K562 (cell line): ENCODE measurements around the gene CTNNA3.

Source experiments
- CREB1 ChIP-seq, 2 experiments: sonication (generic) in 1 of 2; formaldehyde crosslinking in 1 of 2; IDR thresholded peaks; 2 replicates each; pipeline versions ENCODE4 v1.6.1 to v1.8.0; 2012 to 2022; ENCODE audit warnings: inconsistent platforms in 1 of 2, mild to moderate bottlenecking in 1 of 2, missing genetic modification reagents in 1 of 2, moderate library complexity in 1 of 2
- FUS ChIP-seq: fragments of 200-400 bp; formaldehyde crosslinking; optimal IDR thresholded peaks from 2 replicates; pipeline ENCODE3; 2017; ENCODE audit warnings: low read depth, low read length
- JUND ChIP-seq, 2 experiments: IDR thresholded peaks; 2 replicates in 1 of 2; 3 replicates in 1 of 2; pipeline ENCODE4 v1.6.1; 2011; ENCODE audit warnings: borderline replicate concordance in 2 of 2, low read depth in 2 of 2, low read length in 2 of 2, improper control_type of control experiment in 1 of 2, missing biosample characterization in 1 of 2, missing genetic modification characterization in 1 of 2, missing genetic modification reagents in 1 of 2
- KLF1 ChIP-seq: fragments of 450-650 bp; IDR thresholded peaks from 2 replicates; pipeline ENCODE4 v1.6.1; 2016; ENCODE audit warnings: missing genetic modification characterization, missing compliant biosample characterization
- MEIS2 ChIP-seq: fragments of 450-650 bp; IDR thresholded peaks from 2 replicates; pipeline ENCODE4 v1.6.1; 2014; ENCODE audit warnings: mild to moderate bottlenecking; ENCODE audit not compliant: partially characterized antibody
- POLR2A ChIP-seq: fragments of 450-650 bp; conservative IDR thresholded peaks from 2 replicates; pipeline ENCODE4 v1.6.1; 2016
- POU5F1 ChIP-seq: fragments of 150-350 bp; IDR thresholded peaks from 2 replicates; pipeline ENCODE4 v1.6.1; 2014; ENCODE audit warnings: borderline replicate concordance, low read length, low read depth, mild to moderate bottlenecking; ENCODE audit not compliant: partially characterized antibody
- RAD21 ChIP-seq, 2 experiments: fragments of 250-450 bp in 1 of 2; fragments of 450-650 bp in 1 of 2; sonication (Bioruptor Pico) in 1 of 2; formaldehyde crosslinking in 1 of 2; IDR thresholded peaks in 1 of 2; conservative IDR thresholded peaks in 1 of 2; 2 replicates each; pipeline versions ENCODE4 v1.4.0 to v1.8.0; 2020 to 2022; ENCODE audit warnings: mild to moderate bottlenecking in 2 of 2, moderate library complexity in 1 of 2
- TAF1 ChIP-seq: IDR thresholded peaks from 2 replicates; pipeline ENCODE4 v1.6.1; 2011; ENCODE audit warnings: mild to moderate bottlenecking, low read length, moderate library complexity; ENCODE audit not compliant: insufficient read depth, control insufficient read depth, severe bottlenecking; ENCODE audit errors: extremely low read depth
- ZNF57 ChIP-seq: fragments of 450-650 bp; formaldehyde crosslinking; IDR thresholded peaks from 2 replicates; pipeline ENCODE4 v1.4.0; 2020; ENCODE audit warnings: mild to moderate bottlenecking, moderate library complexity
- TF ChIP-seq, protein P1 (sequence below): sonication (generic); formaldehyde crosslinking; IDR thresholded peaks from 2 replicates; pipeline ENCODE4 v1.8.1; 2023; ENCODE audit warnings: mild to moderate bottlenecking, missing genetic modification reagents
- TF ChIP-seq, protein P2 (sequence below): sonication (generic); formaldehyde crosslinking; IDR thresholded peaks from 2 replicates; pipeline ENCODE4 v1.9.0; 2022; ENCODE audit warnings: mild to moderate bottlenecking, missing genetic modification reagents
- TF ChIP-seq, protein P3 (sequence below), 3 experiments: IDR thresholded peaks in 2 of 3; conservative IDR thresholded peaks in 1 of 3; 2 replicates each; pipeline ENCODE4 v1.5.1; 2011 to 2012; ENCODE audit warnings: low read length in 3 of 3, mild to moderate bottlenecking in 3 of 3, control low read depth in 2 of 3, improper control_type of control experiment in 1 of 3, inconsistent platforms in 1 of 3, low read depth in 1 of 3, mixed read lengths in 1 of 3, moderate library complexity in 1 of 3; ENCODE audit not compliant: insufficient read depth in 2 of 3
- TF ChIP-seq, protein P4 (sequence below), 2 experiments: fragments of 450-650 bp; formaldehyde crosslinking in 1 of 2; IDR thresholded peaks; 2 replicates each; pipeline versions ENCODE4 v1.4.0 to v1.6.1; 2014 to 2020; ENCODE audit warnings: mild to moderate bottlenecking in 2 of 2, borderline replicate concordance in 1 of 2, low read depth in 1 of 2

DNA sequence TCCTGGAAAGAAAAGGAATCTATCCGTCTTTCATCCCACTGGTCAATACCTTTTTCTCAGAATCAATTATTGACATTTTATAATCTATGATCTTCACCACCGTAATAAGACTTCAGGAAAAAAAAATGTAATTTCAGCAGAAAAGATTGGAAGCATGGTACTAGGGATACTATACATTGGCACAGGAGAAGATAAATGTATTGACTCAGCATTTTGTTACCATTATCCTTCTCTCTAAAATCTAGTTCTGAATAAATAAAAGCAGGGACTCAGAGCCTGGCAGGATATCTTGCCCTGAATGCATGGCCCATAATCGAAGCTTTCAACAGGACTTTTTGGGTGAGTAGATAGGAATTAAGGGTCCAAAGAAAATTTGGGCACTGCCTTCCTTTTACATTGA lies 649.5 kb downstream of the CTNNA3 start:
- TF ChIP-seq JUND (IDR thresholded peaks at IDR 0.05; ENCODE audit: borderline replicate concordance, low read depth, low read length) = no peak
- no peak for TF ChIP-seq JUND (tag; IDR thresholded peaks at IDR 0.05; ENCODE audit: borderline replicate concordance, low read depth, low read length)
- TF ChIP-seq TAF1 = no peak
- TF ChIP-seq, protein P1, sequence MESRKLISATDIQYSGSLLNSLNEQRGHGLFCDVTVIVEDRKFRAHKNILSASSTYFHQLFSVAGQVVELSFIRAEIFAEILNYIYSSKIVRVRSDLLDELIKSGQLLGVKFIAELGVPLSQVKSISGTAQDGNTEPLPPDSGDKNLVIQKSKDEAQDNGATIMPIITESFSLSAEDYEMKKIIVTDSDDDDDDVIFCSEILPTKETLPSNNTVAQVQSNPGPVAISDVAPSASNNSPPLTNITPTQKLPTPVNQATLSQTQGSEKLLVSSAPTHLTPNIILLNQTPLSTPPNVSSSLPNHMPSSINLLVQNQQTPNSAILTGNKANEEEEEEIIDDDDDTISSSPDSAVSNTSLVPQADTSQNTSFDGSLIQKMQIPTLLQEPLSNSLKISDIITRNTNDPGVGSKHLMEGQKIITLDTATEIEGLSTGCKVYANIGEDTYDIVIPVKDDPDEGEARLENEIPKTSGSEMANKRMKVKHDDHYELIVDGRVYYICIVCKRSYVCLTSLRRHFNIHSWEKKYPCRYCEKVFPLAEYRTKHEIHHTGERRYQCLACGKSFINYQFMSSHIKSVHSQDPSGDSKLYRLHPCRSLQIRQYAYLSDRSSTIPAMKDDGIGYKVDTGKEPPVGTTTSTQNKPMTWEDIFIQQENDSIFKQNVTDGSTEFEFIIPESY (CRISPR knock-in tag) = no peak
- TF ChIP-seq, protein P2, sequence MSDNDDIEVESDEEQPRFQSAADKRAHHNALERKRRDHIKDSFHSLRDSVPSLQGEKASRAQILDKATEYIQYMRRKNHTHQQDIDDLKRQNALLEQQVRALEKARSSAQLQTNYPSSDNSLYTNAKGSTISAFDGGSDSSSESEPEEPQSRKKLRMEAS (CRISPR knock-in tag) = no peak
- TF ChIP-seq, protein P3, sequence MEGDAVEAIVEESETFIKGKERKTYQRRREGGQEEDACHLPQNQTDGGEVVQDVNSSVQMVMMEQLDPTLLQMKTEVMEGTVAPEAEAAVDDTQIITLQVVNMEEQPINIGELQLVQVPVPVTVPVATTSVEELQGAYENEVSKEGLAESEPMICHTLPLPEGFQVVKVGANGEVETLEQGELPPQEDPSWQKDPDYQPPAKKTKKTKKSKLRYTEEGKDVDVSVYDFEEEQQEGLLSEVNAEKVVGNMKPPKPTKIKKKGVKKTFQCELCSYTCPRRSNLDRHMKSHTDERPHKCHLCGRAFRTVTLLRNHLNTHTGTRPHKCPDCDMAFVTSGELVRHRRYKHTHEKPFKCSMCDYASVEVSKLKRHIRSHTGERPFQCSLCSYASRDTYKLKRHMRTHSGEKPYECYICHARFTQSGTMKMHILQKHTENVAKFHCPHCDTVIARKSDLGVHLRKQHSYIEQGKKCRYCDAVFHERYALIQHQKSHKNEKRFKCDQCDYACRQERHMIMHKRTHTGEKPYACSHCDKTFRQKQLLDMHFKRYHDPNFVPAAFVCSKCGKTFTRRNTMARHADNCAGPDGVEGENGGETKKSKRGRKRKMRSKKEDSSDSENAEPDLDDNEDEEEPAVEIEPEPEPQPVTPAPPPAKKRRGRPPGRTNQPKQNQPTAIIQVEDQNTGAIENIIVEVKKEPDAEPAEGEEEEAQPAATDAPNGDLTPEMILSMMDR (IDR thresholded peaks at IDR 0.05 in 2 of 3, conservative IDR thresholded peaks at IDR 0.05 in 1 of 3; ENCODE audit: insufficient read depth in 2 of 3, low read depth in 1 of 3, low read length in 3 of 3) = no peak
- no peak for TF ChIP-seq POU5F1
- TF ChIP-seq RAD21 (CRISPR knock-in tag; conservative IDR thresholded peaks at IDR 0.05 in 1 of 2, IDR thresholded peaks at IDR 0.05 in 1 of 2) = no peak
- TF ChIP-seq MEIS2 = no peak
- TF ChIP-seq, protein P4, sequence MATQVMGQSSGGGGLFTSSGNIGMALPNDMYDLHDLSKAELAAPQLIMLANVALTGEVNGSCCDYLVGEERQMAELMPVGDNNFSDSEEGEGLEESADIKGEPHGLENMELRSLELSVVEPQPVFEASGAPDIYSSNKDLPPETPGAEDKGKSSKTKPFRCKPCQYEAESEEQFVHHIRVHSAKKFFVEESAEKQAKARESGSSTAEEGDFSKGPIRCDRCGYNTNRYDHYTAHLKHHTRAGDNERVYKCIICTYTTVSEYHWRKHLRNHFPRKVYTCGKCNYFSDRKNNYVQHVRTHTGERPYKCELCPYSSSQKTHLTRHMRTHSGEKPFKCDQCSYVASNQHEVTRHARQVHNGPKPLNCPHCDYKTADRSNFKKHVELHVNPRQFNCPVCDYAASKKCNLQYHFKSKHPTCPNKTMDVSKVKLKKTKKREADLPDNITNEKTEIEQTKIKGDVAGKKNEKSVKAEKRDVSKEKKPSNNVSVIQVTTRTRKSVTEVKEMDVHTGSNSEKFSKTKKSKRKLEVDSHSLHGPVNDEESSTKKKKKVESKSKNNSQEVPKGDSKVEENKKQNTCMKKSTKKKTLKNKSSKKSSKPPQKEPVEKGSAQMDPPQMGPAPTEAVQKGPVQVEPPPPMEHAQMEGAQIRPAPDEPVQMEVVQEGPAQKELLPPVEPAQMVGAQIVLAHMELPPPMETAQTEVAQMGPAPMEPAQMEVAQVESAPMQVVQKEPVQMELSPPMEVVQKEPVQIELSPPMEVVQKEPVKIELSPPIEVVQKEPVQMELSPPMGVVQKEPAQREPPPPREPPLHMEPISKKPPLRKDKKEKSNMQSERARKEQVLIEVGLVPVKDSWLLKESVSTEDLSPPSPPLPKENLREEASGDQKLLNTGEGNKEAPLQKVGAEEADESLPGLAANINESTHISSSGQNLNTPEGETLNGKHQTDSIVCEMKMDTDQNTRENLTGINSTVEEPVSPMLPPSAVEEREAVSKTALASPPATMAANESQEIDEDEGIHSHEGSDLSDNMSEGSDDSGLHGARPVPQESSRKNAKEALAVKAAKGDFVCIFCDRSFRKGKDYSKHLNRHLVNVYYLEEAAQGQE (IDR thresholded peaks at IDR 0.05; ENCODE audit: borderline replicate concordance) = no peak
- TF ChIP-seq, protein P4 (CRISPR knock-in tag; IDR thresholded peaks at IDR 0.05; ENCODE audit: low read depth) = no peak
- no peak for TF ChIP-seq KLF1 (tag)
- no peak for TF ChIP-seq FUS
- TF ChIP-seq ZNF57 (CRISPR knock-in tag) = no peak
- TF ChIP-seq POLR2A = no peak
- no peak for TF ChIP-seq CREB1 (IDR thresholded peaks at IDR 0.05)
- no peak for TF ChIP-seq CREB1 (CRISPR knock-in tag; IDR thresholded peaks at IDR 0.05)
